ENCODE data around the gene AICDA.

- TF ChIP-seq EZH2phosphoT487 (IDR thresholded peaks at IDR 0.05) (no peak), CTCF (IDR thresholded peaks at IDR 0.05) (no peak), EZH2 (IDR thresholded peaks at IDR 0.05) (no peak)
Observed at GRCh38 chr12:8589679-8590078, 23.0 kb downstream of the AICDA start.
